D721Med (cell line): ENCODE data around the gene CEP128.

Source experiments
- DNase-seq: peaks from one replicate; pipeline ENCODE4 v3.0.0; 2011; ENCODE audit warnings: low spot score; ENCODE audit not compliant: insufficient read length
- FAIRE-seq: peaks from 2 replicates; lab custom pipeline; 2011; peaks lifted over from hg19 to GRCh38; lab: Jason Lieb, UNC
- CTCF ChIP-seq: IDR thresholded peaks from 2 replicates; pipeline ENCODE4 v1.5.1; 2012; ENCODE audit warnings: mild to moderate bottlenecking, control low read depth; ENCODE audit not compliant: insufficient read depth; ENCODE audit errors: missing control alignments

The CEP128 gene

GRCh38 chr14:80784820-80785219 lies 156.7 kb downstream of the CEP128 start:
- DNase-seq (no peak), FAIRE-seq (no peak)
- no peak for TF ChIP-seq CTCF

GRCh38 chr14:80781972-80782367 lies 159.6 kb downstream of the CEP128 start:
- TF ChIP-seq CTCF: no peak
- FAIRE-seq (no peak), DNase-seq (no peak)

GRCh38 chr14:80780500-80780899 lies 161.0 kb downstream of the CEP128 start:
- DNase-seq: no peak
- FAIRE-seq: no peak
- TF ChIP-seq CTCF: no peak

GRCh38 chr14:80776657-80777056 lies 164.9 kb downstream of the CEP128 start:
- TF ChIP-seq CTCF: no peak
- FAIRE-seq (no peak), DNase-seq (no peak)

- TF ChIP-seq CTCF: no peak
- FAIRE-seq (no peak), DNase-seq (no peak)
Measured at GRCh38 chr14:80776186-80776585, 165.4 kb downstream of the CEP128 start.

- no peak for TF ChIP-seq CTCF
- DNase-seq (no peak), FAIRE-seq (no peak)
Measured at GRCh38 chr14:80772504-80772903, 169.0 kb downstream of the CEP128 start.

GRCh38 chr14:80771201-80771600 lies 170.3 kb downstream of the CEP128 start:
- no peak for DNase-seq
- TF ChIP-seq CTCF: no peak
- no peak for FAIRE-seq
